HepG2 (cell line): ENCODE data around the gene NAP1L1. TPM values are rescaled to one million over a fixed set of nuclear protein-coding genes. Genes with fewer than 3 reads are reported as not detected.
A peak's percentile ranks its signal among the peaks of the same experiment; 100 is the strongest.

ENCODE experiments used
- ATAC-seq: fragments of 200-7000 bp; cut with Tn5 transposase; 3 replicates; pipeline ENCODE4 v1.9.1; 2020; ENCODE audit warnings: mild to moderate bottlenecking, moderate library complexity
- BruUV-seq: library from RNA; stranded (reverse); fragments of 400-500 nt; replicated peaks from 2 replicates; lab custom pipeline; 2021; lab: Mats Ljungman, UMichigan
- CTCF ChIA-PET: fragments of 300-600 bp; formaldehyde crosslinking; extraction: SDS; loops from one replicate; lab custom pipeline; 2021; ENCODE audit warnings: low total read pairs, inconsistent platforms, low intra/inter-chr PET ratio; lab: Yijun Ruan, JAX
- POLR2A ChIA-PET: fragments of 350-600 bp; sonication (Branson Sonifier 250); formaldehyde crosslinking; loops from one replicate; lab custom pipeline; 2020; ENCODE audit warnings: antibody characterized with exemption, inconsistent platforms; lab: Yijun Ruan, JAX
- DNase-seq: peaks from one replicate; pipeline ENCODE4 v3.0.0-alpha.2; 2015; ENCODE audit warnings: low spot score
- FAIRE-seq: peaks from 3 replicates; lab custom pipeline; 2011; peaks lifted over from hg19 to GRCh38; lab: Jason Lieb, UNC
- H2AFZ ChIP-seq: one replicate; pipeline ENCODE4 v1.6.1; 2011; ENCODE audit warnings: low read length, inconsistent platforms
- H3K27ac ChIP-seq: fragments of 300-600 bp; 3 replicates; pipeline ENCODE4 v1.8.0; 2011; ENCODE audit warnings: mixed run types, mild to moderate bottlenecking, mixed read lengths, low read length, inconsistent platforms; ENCODE audit not compliant: insufficient read depth; ENCODE audit errors: extremely low read length
- H3K27me3 ChIP-seq, 2 experiments: fragments of 200-600 bp in 1 of 2; 2 replicates in 1 of 2; 3 replicates in 1 of 2; pipeline versions ENCODE4 v1.6.0 to v1.8.0; 2011; ENCODE audit warnings: low read length in 2 of 2, mild to moderate bottlenecking in 2 of 2, moderate library complexity in 2 of 2, inconsistent platforms in 1 of 2; ENCODE audit not compliant: insufficient read depth in 2 of 2, control insufficient read depth in 1 of 2
- H3K36me3 ChIP-seq, 2 experiments: fragments of 200-600 bp in 1 of 2; replicated peaks in 1 of 2; 2 replicates in 1 of 2; 3 replicates in 1 of 2; pipeline versions ENCODE4 v1.5.1 to v1.8.0; 2011; ENCODE audit warnings: low read length in 2 of 2, inconsistent platforms in 1 of 2; ENCODE audit not compliant: insufficient read depth in 2 of 2, control insufficient read depth in 1 of 2
- H3K4me1 ChIP-seq: 2 replicates; pipeline ENCODE4 v1.5.1; 2012; ENCODE audit warnings: low read length, inconsistent platforms; ENCODE audit not compliant: insufficient read depth
- H3K4me2 ChIP-seq: 2 replicates; pipeline ENCODE4 v1.6.0; 2011; ENCODE audit warnings: low read depth, low read length, inconsistent platforms
- H3K4me3 ChIP-seq, 3 experiments: fragments of 200-600 bp in 1 of 3; sonication (generic), shearing (Covaris generic) in 1 of 3; replicated peaks in 1 of 3; 2 replicates each; pipeline ENCODE4 v1.5.1; 2011 to 2016; ENCODE audit warnings: low read length in 3 of 3, inconsistent platforms in 2 of 3, low read depth in 2 of 3, mild to moderate bottlenecking in 2 of 3, control low read depth in 1 of 3, mixed read lengths in 1 of 3; ENCODE audit not compliant: insufficient read depth in 1 of 3
- H3K79me2 ChIP-seq: one replicate; pipeline ENCODE4 v1.6.1; 2011; ENCODE audit warnings: low read length, inconsistent platforms; ENCODE audit not compliant: insufficient read depth
- H3K9ac ChIP-seq: 2 replicates; pipeline ENCODE4 v1.6.0; 2011; ENCODE audit warnings: mild to moderate bottlenecking, low read depth, low read length, inconsistent platforms; ENCODE audit not compliant: insufficient read depth
- H3K9me3 ChIP-seq: 2 replicates; pipeline ENCODE4 v1.5.1; 2012; ENCODE audit warnings: mild to moderate bottlenecking, low read length
- H4K20me1 ChIP-seq: 2 replicates; pipeline ENCODE4 v1.6.0; 2011; ENCODE audit warnings: inconsistent platforms, mild to moderate bottlenecking, low read length, moderate library complexity; ENCODE audit not compliant: insufficient read depth
- ARID4A ChIP-seq: sonication (generic); formaldehyde crosslinking; IDR thresholded peaks from 2 replicates; pipeline ENCODE4 v1.5.0; 2020; ENCODE audit warnings: mild to moderate bottlenecking, missing genetic modification reagents, borderline replicate concordance
- EHMT2 ChIP-seq: fragments of 200-600 bp; sonication (generic); IDR thresholded peaks from 2 replicates; pipeline ENCODE4 v1.7.0; 2017; ENCODE audit warnings: antibody characterized with exemption, low read depth, low read length, borderline replicate concordance
- ETV6 ChIP-seq: sonication (generic); formaldehyde crosslinking; conservative IDR thresholded peaks from 2 replicates; pipeline ENCODE4 v1.4.0; 2020; ENCODE audit warnings: missing genetic modification reagents
- JDP2 ChIP-seq: sonication (generic); formaldehyde crosslinking; IDR thresholded peaks from 2 replicates; pipeline ENCODE4 v1.8.1; 2022; ENCODE audit warnings: missing genetic modification reagents, borderline replicate concordance
- KDM6A ChIP-seq: IDR thresholded peaks from 2 replicates; pipeline ENCODE4 v1.6.1; 2016; ENCODE audit warnings: low read depth
- NFE2L1 ChIP-seq: sonication (generic); formaldehyde crosslinking; IDR thresholded peaks from 2 replicates; pipeline ENCODE4 v1.4.0; 2020; ENCODE audit warnings: missing genetic modification reagents, mild to moderate bottlenecking, borderline replicate concordance
- NFKB2 ChIP-seq: sonication (generic); formaldehyde crosslinking; IDR thresholded peaks from 2 replicates; pipeline ENCODE4 v1.4.0; 2020; ENCODE audit warnings: missing genetic modification reagents, borderline replicate concordance
- PHF20 ChIP-seq: sonication (generic); formaldehyde crosslinking; IDR thresholded peaks from 2 replicates; pipeline ENCODE4 v1.5.0; 2020; ENCODE audit warnings: mild to moderate bottlenecking, missing genetic modification reagents
- PLRG1 ChIP-seq: fragments of 450-650 bp; conservative IDR thresholded peaks from 2 replicates; pipeline ENCODE4 v1.6.1; 2016
- RFXAP ChIP-seq: sonication (generic); formaldehyde crosslinking; IDR thresholded peaks from 2 replicates; pipeline ENCODE4 v1.4.0; 2020; ENCODE audit warnings: missing genetic modification reagents, borderline replicate concordance
- TEF ChIP-seq: sonication (generic); formaldehyde crosslinking; IDR thresholded peaks from 2 replicates; pipeline ENCODE4 v1.5.0; 2020; ENCODE audit warnings: missing genetic modification reagents
- ZFAT ChIP-seq: sonication (generic); formaldehyde crosslinking; conservative IDR thresholded peaks from 2 replicates; pipeline ENCODE4 v1.8.1; 2023; ENCODE audit warnings: missing genetic modification reagents, inconsistent platforms
- ZNF224 ChIP-seq: sonication (generic); formaldehyde crosslinking; IDR thresholded peaks from 2 replicates; pipeline ENCODE4 v1.5.0; 2020; ENCODE audit warnings: mild to moderate bottlenecking, missing genetic modification reagents
- ZNF33B ChIP-seq: sonication (generic); formaldehyde crosslinking; IDR thresholded peaks from 2 replicates; pipeline ENCODE4 v1.5.1; 2020; ENCODE audit warnings: mild to moderate bottlenecking, missing genetic modification reagents
- ZNF629 ChIP-seq: sonication (generic); formaldehyde crosslinking; conservative IDR thresholded peaks from 2 replicates; pipeline ENCODE4 v1.5.0; 2020; ENCODE audit warnings: missing genetic modification reagents
- WGBS: methylation state at CpG from one replicate; pipeline ENCODE4 v1.1.6; 2017; ENCODE audit warnings: low lambda C conversion rate; 5-methylcytosine and 5-hydroxymethylcytosine counted together
- in situ Hi-C: cut with HindIII; loops from 2 replicates; pipeline ENCODE4 v1.10.0; 2017; ENCODE audit warnings: low pct_unique_long_range_greater_than_20kb; ENCODE audit not compliant: extremely low pct_ligation_motif_present
- intact Hi-C: fragments of 100-400 bp; cut with micrococcal nuclease; formaldehyde crosslinking; loops from one replicate; pipeline ENCODE4 v1.10.0; 2022; ENCODE audit not compliant: unreplicated experiment
- polyA plus RNA-seq, 8 experiments: library from polyadenylated mRNA; depleted of rRNA in 3 of 8; stranded (reverse) in 7 of 8; unstranded in 1 of 8; fragments of >200 nt; fragmentation: Illumina TruSeq in 4 of 8; extraction: Trizol in 4 of 8; gene quantifications; 2 replicates each; pipeline versions ENCODE4 v1.2.1 to v1.2.3, GENCODE V29; 2011 to 2016; ENCODE audit warnings: low read depth in 4 of 8, missing spikeins in 1 of 8, mixed read lengths in 1 of 8; ENCODE audit not compliant: insufficient read depth in 1 of 8
- total RNA-seq, 5 experiments: library from RNA; depleted of rRNA; stranded (reverse); fragments of >200 nt; fragmentation: Illumina TruSeq; extraction: Trizol; gene quantifications; 2 replicates each; pipeline ENCODE4 v1.2.3, GENCODE V29; 2016; ENCODE audit warnings: low read depth in 1 of 5

The NAP1L1 gene
- total and polyA plus RNA-seq, 2 of the 13 experiments (the other 11 are each of a cell fraction or from before 2014, with no cell fraction given), result 207 to 309 TPM

DNA sequence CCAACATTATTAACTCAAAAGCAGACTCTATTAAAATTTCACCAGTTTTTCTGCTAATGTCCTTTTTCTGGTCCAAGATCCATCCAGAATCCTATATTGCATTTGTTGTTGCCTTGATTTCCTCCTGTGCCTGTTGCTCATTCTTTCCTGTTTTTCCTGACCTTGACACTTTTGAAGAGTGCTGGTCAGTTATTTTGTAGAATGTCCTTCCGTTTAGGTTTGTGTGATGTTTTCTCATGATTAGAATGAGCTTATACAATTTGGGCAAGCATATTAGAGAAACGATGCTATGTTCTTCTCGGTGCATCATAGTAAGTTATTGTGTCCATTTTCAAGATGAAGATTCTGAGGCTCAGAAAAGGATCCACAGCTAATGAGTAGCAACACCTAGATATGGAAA, 86.8 kb downstream of the NAP1L1 start:
- no peaks in the 10 kb centered on the region for H3K36me3 ChIP-seq
- intact Hi-C loops (no loop called here), in situ Hi-C loops (no loop called here)
- H4K20me1 ChIP-seq, result no peaks in the 10 kb centered on the region
- no peak overlapping the region for H3K4me2 ChIP-seq
- WGBS, result 95% methylated on average over 3 of the region's 3 CpGs
- H3K4me1 ChIP-seq, result peaks cover 19% of the 10 kb centered on the region
- no peak for DNase-seq
- H3K27me3 ChIP-seq, result no peaks in the 10 kb centered on the region
- H2AFZ ChIP-seq, result no peak overlapping the region
- FAIRE-seq, result no peak
- H3K4me3 ChIP-seq, result no peak overlapping the region
- TF ChIP-seq ZNF629 (CRISPR knock-in tag) (peak; percentile 39; the same call in 1 of the 2 replicates), JDP2 (CRISPR knock-in tag) (no peak)
- ATAC-seq, result no peak
- H3K27ac ChIP-seq, result no peak overlapping the region
- ChIA-PET POLR2A (no interaction called here), CTCF (no interaction called here)
- H3K9me3 ChIP-seq, result no peaks in the 10 kb centered on the region
- H3K79me2 ChIP-seq, result no peaks in the 10 kb centered on the region
- BruUV-seq, result no TSS peak
- H3K9ac ChIP-seq, result no peak overlapping the region

GRCh38 chr12:75996861-75997447, 87.5 kb downstream of the NAP1L1 start:
- POLR2A ChIA-PET, result interaction anchor here (1.8 kb wide), 1 partner anchor 35 kb away, joined by 9 read pairs; the partner anchor contains the start of gene PHLDA1
- Histone ChIP-seq H3K27ac (no peak overlapping the region), H3K27me3 (no peaks in the 10 kb centered on the region), H3K9me3 (no peaks in the 10 kb centered on the region), H2AFZ (no peak overlapping the region), H3K36me3 (no peaks in the 10 kb centered on the region), H4K20me1 (no peaks in the 10 kb centered on the region), H3K9ac (no peak overlapping the region), H3K4me3 (no peak overlapping the region), H3K4me2 (no peak overlapping the region), H3K4me1 (peaks cover 19% of the 10 kb centered on the region), H3K79me2 (no peaks in the 10 kb centered on the region)
- intact Hi-C loops (no loop called here), in situ Hi-C loops (no loop called here)
- DNase-seq (no peak), ATAC-seq (no peak), FAIRE-seq (no peak)
- 92% methylated on average over 1 of the region's 1 CpG for WGBS
- no TSS peak for BruUV-seq
- CTCF ChIA-PET, result no interaction called here
- TF ChIP-seq ZFAT (CRISPR knock-in tag), result no peak
- no peak for TF ChIP-seq PLRG1
- no peak for TF ChIP-seq ZNF224 (CRISPR knock-in tag)
- TF ChIP-seq ETV6, result no peak
- no peak for TF ChIP-seq NFKB2
- no peak for TF ChIP-seq NFE2L1 (CRISPR knock-in tag)
- no peak for TF ChIP-seq KDM6A (CRISPR knock-in tag)
- no peak for TF ChIP-seq ARID4A (CRISPR knock-in tag)
- no peak for TF ChIP-seq PHF20
- TF ChIP-seq TEF (CRISPR knock-in tag), result no peak
- TF ChIP-seq ZNF33B (CRISPR knock-in tag), result no peak
- no peak for TF ChIP-seq EHMT2
- TF ChIP-seq RFXAP, result no peak
